HL-60/S4 (cell line): ENCODE measurements around the gene LBH.

Experiments used
- in situ Hi-C: fragments of 300-500 bp; cut with MboI; formaldehyde crosslinking; loops from 2 replicates; pipeline ENCODE4 v1.14.3; 2022; ENCODE audit warnings: low sequenced_read_pairs

Gene LBH

DNA sequence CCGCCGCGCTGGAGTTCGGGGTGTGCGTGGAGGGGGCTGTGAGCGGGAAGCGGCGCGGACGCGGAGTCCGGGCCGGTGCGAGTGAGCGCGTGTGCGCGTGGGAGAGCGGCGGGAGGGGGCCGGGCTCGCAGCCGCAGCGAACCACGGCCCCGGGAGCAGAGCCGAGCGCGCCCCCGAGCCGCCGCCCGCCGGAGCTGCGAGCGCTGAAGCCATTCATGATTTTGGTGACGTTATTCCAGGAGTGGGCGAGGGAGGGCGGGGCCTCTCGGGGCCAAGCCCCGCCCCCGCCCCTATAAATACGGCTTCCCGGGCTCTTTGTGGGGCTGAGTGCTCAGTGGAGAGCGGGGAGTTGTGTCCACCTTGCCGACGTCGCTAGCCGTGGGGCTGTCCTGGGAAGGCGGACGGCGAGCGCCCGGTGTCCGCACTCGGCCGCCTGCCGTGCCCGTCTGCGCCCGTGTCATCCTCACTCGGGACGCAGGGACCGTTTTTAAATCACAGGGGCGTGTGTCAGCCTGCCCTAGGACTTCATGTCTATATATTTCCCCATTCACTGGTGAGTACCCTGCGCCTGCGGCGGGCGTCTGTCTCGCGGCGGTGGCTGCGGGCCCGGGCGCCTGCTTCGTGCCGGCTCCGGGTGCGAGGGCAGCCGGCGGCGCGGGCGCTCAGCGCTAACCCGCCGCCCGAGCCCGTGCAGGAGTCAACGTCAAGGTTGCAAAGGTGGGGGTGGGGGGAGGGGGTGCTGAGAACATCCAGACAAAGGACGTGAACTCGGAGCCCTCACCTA lies at the start of gene LBH:
Gene LBH, plus strand, starts transcription at position 323 of the 784 bp plus-strand sequence. Its CDS starts 205 bp downstream, at position 528.
- in situ Hi-C loops: no loop called here

- in situ Hi-C loops: loop anchor here (25.0 kb wide), 1 partner anchor 978 kb away; no protein-coding TSS in a partner anchor
These were observed 47.3 kb upstream of the LBH start for GRCh38 chr2:30184035-30184434.

DNA sequence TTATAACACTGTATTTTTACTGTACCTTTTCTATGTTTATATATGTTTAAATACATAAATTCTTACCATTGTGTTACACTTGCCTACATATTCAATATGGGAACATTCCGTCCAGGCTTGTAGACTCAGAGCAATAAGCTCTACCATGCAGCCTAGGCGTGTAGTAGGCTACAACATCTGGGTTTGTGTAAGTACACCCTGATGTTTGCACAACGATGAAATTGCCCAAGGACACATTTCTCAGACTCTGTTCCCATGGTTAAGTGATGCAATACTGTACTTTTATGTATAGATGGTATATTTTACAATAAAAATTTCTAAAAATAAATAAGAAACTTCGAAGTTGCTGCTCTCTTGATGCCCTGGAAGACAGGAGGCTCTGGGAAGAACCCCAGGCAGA lies 46.2 kb upstream of the LBH start:
- in situ Hi-C loops: loop anchor here (25.0 kb wide), 1 partner anchor 977 kb away; no protein-coding TSS in a partner anchor

DNA sequence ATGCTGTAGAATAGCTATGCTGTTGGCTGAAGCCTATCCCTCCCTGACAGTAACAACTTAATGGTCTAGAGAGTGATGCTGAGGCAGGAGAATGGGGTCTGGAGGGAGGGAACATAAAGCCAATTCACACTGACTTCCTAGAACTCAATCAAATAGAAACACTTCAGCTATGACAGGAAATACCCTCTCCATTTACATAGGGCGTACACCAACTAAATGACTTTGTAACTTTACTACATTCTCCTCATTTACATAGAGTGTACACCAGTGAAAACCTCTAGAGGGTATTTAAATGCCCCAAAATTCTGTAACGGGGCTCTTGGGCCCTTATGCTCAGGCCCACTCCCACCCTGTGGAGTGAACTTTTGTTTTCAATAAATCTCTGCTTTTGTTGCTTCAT lies 43.0 kb upstream of the LBH start:
- in situ Hi-C loops: loop anchor here (25.0 kb wide), 1 partner anchor 974 kb away; no protein-coding TSS in a partner anchor

DNA sequence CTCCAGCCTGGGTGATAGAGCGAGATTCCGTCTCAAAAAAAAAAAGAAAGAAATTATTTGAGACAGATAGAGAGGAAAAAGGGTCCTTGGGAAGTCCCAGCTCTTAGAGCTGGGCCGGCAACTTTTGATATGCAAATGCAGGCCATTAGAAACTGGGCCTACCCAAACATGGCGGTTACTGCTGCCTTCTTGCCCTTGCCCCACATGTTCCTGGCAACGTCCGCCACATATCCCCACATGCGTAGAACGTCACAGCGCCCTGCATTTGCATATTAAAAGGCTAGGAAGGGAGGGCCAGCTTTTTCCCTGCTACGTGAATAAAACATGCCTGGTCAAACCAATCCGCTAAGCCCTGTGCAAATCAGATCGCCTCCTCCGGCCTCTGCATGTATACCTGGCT lies 40.7 kb upstream of the LBH start:
- in situ Hi-C loops: loop anchor here (25.0 kb wide), 1 partner anchor 972 kb away; no protein-coding TSS in a partner anchor

DNA sequence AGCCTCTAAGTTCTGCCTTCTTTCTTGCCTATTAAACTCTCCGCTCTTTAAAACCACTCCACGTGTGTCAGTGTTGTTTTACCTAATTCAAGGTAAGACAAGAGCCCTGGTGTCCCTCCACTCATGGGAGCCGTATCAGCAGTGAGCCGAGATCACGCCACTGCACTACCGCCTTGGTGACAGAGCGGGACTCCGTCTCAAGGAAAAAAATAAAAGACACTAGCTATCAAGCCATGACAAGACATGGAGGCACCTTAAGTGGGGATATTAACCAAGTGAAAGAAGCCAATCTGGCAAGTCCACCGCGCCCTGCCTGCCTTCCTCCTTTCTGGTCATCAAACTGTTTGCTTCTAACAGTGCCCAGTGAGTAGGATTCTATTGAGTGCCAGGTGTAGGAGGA lies 40.2 kb upstream of the LBH start:
- in situ Hi-C loops: loop anchor here (25.0 kb wide), 1 partner anchor 971 kb away; no protein-coding TSS in a partner anchor

DNA sequence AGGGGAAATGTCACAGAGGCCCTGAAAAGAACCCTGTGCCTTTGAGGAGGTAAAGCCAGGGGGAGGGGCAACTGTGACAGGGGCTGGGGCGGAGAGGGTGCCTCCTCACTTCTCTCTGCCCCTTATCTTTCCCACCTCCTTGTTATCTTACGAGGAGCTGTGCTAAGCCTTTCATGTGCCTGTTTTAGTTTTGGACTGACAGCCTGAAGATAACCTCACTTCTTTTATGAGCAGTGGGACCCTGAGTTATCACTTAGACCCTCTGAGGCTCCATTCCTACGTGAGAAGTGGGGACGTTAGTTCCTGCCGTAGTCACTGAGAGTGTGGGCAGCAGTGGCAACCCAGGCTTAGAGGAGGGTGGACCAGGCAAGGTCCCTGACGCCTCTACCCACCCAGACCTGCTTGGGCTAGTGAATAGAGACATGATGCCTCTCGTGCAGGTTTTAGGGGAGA lies 39.5 kb upstream of the LBH start:
- in situ Hi-C loops: loop anchor here (25.0 kb wide), 1 partner anchor 970 kb away; no protein-coding TSS in a partner anchor

DNA sequence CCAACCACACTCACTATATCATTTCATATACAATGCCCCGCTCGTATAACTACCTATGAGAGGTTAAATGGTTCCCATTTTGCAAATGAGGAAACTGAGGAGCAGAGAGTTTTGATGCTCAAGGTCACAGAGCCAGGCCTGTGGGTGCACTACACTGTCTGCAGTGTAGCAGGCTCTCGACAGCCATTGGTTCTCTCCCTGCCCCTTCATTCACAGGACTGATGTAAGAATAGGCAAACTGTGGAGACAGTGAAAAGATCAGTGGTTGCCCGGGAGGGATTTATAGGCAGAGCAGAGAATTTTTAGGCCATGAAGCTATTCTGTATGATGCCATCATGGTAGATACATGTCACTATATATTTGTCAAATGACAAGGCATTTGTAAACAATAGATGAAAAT lies 39.0 kb upstream of the LBH start:
- in situ Hi-C loops: loop anchor here (25.0 kb wide), 1 partner anchor 970 kb away; no protein-coding TSS in a partner anchor

- in situ Hi-C loops: loop anchor here (25.0 kb wide), 1 partner anchor 969 kb away; no protein-coding TSS in a partner anchor
These were observed 38.1 kb upstream of the LBH start for GRCh38 chr2:30193104-30193681.

- in situ Hi-C loops: loop anchor here (25.0 kb wide), 1 partner anchor 968 kb away; no protein-coding TSS in a partner anchor
These were observed 36.9 kb upstream of the LBH start for GRCh38 chr2:30194421-30194820.

GRCh38 chr2:30195016-30195415 lies 36.3 kb upstream of the LBH start:
- in situ Hi-C loops: loop anchor here (25.0 kb wide), 1 partner anchor 967 kb away; no protein-coding TSS in a partner anchor

GRCh38 chr2:30197570-30198192 lies 33.7 kb upstream of the LBH start:
- in situ Hi-C loops: loop anchor here (25.0 kb wide), 1 partner anchor 965 kb away; no protein-coding TSS in a partner anchor

DNA sequence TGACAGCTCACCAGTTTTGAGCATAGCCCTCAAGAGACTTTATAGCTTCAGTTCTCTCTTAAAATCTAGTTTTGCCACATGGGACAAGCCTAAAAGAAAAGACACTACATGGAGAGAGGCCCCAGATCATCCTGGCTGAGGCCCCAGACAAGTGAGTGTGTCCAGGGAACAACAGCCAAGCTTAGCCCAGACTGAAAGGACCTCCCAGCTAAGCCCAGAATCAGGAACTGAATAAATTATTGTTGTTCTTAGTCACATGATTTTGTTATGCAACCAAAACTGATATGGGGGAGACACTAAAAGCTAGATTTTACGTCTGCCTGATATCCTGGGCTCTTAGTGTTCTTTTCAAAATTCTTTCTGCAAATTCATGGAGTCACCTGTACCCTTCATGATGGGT lies 29.3 kb upstream of the LBH start:
- in situ Hi-C loops: no loop called here

GRCh38 chr2:30203156-30203555 lies 28.2 kb upstream of the LBH start:
- in situ Hi-C loops: no loop called here

GRCh38 chr2:30204281-30204680 lies 27.1 kb upstream of the LBH start:
- in situ Hi-C loops: no loop called here

GRCh38 chr2:30205456-30205855 lies 25.9 kb upstream of the LBH start:
- in situ Hi-C loops: loop anchor here (5.0 kb wide), 1 partner anchor 502 kb away; no protein-coding TSS in a partner anchor

- in situ Hi-C loops: loop anchor here (5.0 kb wide), 1 partner anchor 501 kb away; no protein-coding TSS in a partner anchor
These were observed 24.6 kb upstream of the LBH start for GRCh38 chr2:30206461-30207430.

DNA sequence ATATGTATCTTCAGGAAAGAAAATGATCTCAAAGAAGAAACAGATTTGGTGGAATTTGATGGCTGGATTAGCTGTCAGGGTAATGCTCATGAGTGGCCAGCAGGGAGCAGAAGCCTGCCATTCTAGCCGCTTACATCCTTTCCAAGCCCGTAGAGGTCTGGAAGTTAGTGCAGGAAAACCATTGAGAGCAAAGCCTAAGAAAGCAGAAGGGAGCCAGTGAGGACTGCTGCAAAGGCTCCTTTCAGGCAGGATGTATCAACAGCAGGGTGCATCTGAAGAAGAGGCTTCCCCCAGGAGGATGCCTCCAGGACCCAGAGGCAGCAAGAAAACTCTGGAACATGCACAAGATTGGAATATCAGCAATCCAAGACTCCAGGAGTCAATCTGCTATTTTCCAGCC lies 22.9 kb upstream of the LBH start:
- in situ Hi-C loops: loop anchor here (5.0 kb wide), 1 partner anchor 499 kb away; no protein-coding TSS in a partner anchor

DNA sequence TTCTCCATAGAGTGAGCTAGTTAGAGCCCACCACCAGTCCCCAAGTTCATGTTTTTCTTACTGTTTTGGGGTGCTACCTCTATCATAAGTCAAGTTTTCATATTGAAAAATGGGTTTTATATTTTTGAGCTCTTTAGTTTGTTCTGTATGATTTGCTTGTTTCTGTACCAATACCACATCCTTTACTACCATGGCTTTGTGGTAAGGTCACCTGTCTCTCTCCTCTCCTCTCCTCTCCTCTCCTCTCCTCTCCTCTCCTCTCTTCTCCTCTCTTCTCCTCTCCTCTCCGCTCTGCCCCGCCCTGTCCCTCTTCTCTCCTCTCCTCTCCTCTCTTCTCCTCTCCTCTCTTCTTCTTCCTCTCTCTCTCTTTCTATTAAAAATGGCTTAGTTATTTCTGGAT lies 22.1 kb upstream of the LBH start:
- in situ Hi-C loops: loop anchor here (5.0 kb wide), 1 partner anchor 498 kb away; no protein-coding TSS in a partner anchor

DNA sequence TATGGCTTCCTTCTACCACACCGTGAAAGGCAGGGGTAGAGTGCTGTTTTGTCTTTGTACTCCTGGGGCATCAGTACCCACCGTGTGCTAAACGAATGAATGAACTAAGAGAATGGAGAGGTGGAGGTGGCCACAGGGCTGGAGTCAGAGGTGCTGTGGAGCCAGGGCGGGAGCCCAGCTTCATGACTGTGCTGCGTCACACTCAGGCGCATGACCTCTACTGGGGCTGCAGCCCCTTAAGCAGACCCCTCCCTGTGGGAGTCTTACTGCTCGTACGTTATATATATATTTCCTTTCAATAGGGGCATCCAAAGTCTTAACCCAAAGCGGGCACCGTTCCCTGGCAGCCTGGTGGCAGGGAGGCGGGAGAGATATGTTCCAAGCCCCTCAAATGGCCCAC lies 18.0 kb upstream of the LBH start:
- in situ Hi-C loops: no loop called here
